Measurements from ENCODE around the gene SLC16A13.

SLC16A13 gene

DNA sequence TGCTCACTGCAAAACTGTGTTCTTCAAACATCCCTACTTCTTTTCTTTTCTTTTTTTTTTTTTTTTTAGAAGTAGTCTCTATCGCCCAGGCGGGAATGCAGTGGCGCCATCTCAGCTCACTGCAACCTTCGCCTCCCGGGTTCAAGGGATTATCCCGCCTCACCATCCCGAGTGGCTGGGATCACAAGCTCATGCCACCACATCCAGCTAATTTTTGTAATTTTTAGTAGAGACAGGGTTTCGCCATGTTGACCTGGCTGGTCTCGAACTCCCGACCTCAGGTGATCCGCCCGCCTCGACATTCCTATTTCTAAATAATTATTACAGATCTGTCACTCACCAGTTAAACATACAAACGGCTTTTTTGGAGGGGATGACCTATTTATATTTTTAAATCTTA is 24.4 kb upstream of the SLC16A13 start:
- H3K4me3 ChIP-seq (ENCODE audit: low read depth, low read length): peak overlapping the region; percentile 89
- in situ Hi-C loops (cut with HindIII; ENCODE audit: low sequenced_read_pairs): no loop called here
- no peak for DNase-seq (ENCODE audit: low read depth, low spot score)
- no peak for TF ChIP-seq CTCF (IDR thresholded peaks at IDR 0.05; ENCODE audit: low read depth, low read length)

DNA sequence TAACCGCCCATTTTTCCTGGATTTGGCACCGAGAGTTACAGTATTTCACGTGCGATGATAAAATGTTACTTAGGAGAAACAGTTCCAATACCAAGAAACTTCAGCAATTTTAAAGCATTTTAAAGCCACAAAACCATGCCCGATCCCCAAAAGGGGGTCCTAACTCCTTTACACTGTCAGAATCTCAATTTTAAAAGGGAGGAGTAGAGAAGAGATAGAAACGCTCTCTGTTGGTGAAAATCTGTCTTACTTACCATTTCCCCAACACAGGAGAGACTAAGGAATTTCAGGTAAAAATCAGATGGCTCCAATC is 23.9 kb upstream of the SLC16A13 start:
- H3K4me3 ChIP-seq (ENCODE audit: low read depth, low read length): peak overlapping the region; percentile 89
- in situ Hi-C loops (cut with HindIII; ENCODE audit: low sequenced_read_pairs): no loop called here
- DNase-seq (ENCODE audit: low read depth, low spot score): no peak
- no peak for TF ChIP-seq CTCF (IDR thresholded peaks at IDR 0.05; ENCODE audit: low read depth, low read length)

- H3K4me3 ChIP-seq (ENCODE audit: low read depth, low read length): peak overlapping the region; percentile 89
- peak; percentile 97 for DNase-seq (ENCODE audit: low read depth, low spot score)
- TF ChIP-seq CTCF (IDR thresholded peaks at IDR 0.05; ENCODE audit: low read depth, low read length): peak; percentile 52
- in situ Hi-C loops (cut with HindIII; ENCODE audit: low sequenced_read_pairs): no loop called here
Measured at GRCh38 chr17:7014261-7014994, 21.4 kb upstream of the SLC16A13 start.

DNA sequence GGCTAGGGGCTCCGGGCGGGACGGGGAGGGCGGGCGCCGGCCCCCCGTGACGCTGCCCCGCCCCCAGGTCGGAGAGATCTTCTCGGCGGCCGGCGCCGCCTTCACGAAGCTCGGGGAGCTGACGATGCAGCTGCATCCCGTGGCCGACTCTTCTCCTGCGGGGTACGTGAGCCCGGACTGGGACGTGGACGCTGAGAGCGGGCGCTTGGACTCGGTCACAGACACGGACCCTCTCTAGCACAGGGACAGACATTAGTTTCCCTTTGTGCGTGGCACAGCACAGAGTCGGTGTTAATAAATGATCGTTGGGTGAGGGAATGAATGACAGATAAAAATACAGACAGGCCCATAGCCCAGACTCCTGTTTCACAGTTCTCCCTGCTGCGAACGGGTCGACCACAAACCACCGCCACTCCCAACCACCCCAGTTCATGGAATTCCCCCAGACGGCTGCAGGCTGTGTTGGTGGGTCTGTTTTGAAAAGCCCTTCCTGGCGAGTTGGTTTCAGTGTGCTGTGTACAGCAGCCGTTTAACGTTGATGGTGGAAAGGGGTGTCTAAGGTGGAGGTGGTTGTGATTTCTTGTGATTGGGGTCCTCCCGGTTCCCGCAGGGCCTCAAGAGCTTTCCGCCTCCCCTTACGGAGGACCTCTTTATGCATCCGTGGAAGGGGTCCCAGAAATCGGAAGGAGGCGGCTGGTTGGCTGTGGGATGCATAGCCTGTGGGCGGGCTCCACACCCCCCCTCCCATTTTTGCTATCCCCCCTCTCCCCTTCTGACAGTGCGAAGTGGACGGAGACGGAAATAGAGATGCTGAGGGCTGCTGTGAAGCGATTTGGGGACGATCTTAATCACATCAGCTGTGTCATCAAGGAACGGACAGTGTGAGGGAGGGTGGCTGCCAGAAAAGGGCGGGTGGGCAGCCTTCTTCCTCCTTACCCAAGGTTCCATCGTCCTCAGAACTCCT is 20.5 kb upstream of the SLC16A13 start:
- peak overlapping the region; percentile 89 for H3K4me3 ChIP-seq (ENCODE audit: low read depth, low read length)
- no peak for TF ChIP-seq CTCF (IDR thresholded peaks at IDR 0.05; ENCODE audit: low read depth, low read length)
- in situ Hi-C loops (cut with HindIII; ENCODE audit: low sequenced_read_pairs): no loop called here
- peak; percentile 78 for DNase-seq (ENCODE audit: low read depth, low spot score)

- TF ChIP-seq CTCF (IDR thresholded peaks at IDR 0.05; ENCODE audit: low read depth, low read length): no peak
- in situ Hi-C loops (cut with HindIII; ENCODE audit: low sequenced_read_pairs): no loop called here
- no peak overlapping the region for H3K4me3 ChIP-seq (ENCODE audit: low read depth, low read length)
- no peak for DNase-seq (ENCODE audit: low read depth, low spot score)
Measured at GRCh38 chr17:7016418-7016817, 19.4 kb upstream of the SLC16A13 start.

- no peak for DNase-seq (ENCODE audit: low read depth, low spot score)
- TF ChIP-seq CTCF (IDR thresholded peaks at IDR 0.05; ENCODE audit: low read depth, low read length): no peak
- H3K4me3 ChIP-seq (ENCODE audit: low read depth, low read length): no peak overlapping the region
- in situ Hi-C loops (cut with HindIII; ENCODE audit: low sequenced_read_pairs): no loop called here
Measured at GRCh38 chr17:7016886-7017826, 18.7 kb upstream of the SLC16A13 start.

Measured in astrocyte of the spinal cord (primary cell).